Measurements from ENCODE around the gene EHMT2.

- TF ChIP-seq, protein P1, sequence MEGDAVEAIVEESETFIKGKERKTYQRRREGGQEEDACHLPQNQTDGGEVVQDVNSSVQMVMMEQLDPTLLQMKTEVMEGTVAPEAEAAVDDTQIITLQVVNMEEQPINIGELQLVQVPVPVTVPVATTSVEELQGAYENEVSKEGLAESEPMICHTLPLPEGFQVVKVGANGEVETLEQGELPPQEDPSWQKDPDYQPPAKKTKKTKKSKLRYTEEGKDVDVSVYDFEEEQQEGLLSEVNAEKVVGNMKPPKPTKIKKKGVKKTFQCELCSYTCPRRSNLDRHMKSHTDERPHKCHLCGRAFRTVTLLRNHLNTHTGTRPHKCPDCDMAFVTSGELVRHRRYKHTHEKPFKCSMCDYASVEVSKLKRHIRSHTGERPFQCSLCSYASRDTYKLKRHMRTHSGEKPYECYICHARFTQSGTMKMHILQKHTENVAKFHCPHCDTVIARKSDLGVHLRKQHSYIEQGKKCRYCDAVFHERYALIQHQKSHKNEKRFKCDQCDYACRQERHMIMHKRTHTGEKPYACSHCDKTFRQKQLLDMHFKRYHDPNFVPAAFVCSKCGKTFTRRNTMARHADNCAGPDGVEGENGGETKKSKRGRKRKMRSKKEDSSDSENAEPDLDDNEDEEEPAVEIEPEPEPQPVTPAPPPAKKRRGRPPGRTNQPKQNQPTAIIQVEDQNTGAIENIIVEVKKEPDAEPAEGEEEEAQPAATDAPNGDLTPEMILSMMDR (IDR thresholded peaks at IDR 0.05; ENCODE audit: low read depth, low read length, missing input control): no peak
- TF ChIP-seq TAF1 (conservative IDR thresholded peaks at IDR 0.05) (no peak), RAD21 (IDR thresholded peaks at IDR 0.05) (no peak), EGR1 (IDR thresholded peaks at IDR 0.05; ENCODE audit: low read depth in 2 of 2) (no peak), GABPA (IDR thresholded peaks at IDR 0.05 in 1 of 2, conservative IDR thresholded peaks at IDR 0.05 in 1 of 2) (no peak)
Observed at GRCh38 chr6:31836474-31837368, 60.8 kb downstream of the EHMT2 start.

All from liver (tissue), 3 donors.